Measurements from ENCODE around the gene SLC43A1. TPM values are rescaled to one million over a fixed set of nuclear protein-coding genes. Genes with fewer than 3 reads are reported as not detected.

Gene SLC43A1
- total RNA-seq, 1 donor from 2014 or later, result 10.4 TPM

DNA sequence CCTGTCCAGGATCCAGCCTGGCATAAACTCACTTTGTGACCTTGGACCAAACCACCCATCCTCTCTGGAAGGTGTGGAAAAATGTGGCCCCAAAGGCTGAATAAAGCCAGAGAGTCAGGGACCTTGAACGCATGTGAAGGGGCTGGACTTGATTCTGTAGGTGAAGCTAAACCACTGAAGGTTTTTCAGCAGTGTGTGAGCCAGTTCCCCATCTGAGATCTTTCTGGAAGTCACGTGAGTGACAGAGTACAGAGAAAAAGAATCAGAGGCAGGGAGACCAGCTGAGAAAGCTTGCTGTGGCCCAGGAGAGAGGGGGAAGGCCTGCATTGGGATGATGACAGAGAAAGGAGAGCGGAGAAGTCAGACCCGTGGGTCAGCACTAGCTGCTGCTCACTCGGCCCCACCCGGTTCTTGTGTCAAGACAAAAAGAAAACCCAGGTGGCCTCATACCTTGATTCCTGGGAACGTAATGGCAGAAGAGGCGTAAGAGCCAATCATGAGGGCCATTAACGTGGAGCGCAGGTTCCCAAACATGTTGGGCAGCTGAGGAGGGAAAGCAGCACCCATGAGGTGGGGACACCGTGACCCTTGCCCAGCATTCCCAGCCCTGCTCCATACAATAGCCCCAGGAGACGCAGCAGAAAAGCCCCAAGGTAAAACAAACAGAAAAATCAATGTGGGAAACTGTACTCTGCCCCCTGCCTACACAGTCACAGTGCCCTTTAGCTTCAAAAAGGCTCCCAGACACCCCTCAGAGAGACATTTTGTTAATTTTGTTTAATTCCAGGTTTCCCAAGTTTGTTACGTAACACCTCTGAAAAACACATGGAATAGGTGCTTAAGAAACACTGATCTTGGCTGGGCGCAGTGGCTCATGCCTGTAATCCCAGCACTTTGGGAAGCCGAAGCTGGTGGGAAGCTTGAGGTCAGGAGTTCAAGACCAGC is 17.9 kb downstream of the SLC43A1 start:
- H3K4me1 Mint-ChIP-seq (ENCODE audit: unreplicated experiment), result peaks cover 9% of the 10 kb centered on the region
- no peak for TF ChIP-seq CTCF (IDR thresholded peaks at IDR 0.05; ENCODE audit: unreplicated experiment)

DNA sequence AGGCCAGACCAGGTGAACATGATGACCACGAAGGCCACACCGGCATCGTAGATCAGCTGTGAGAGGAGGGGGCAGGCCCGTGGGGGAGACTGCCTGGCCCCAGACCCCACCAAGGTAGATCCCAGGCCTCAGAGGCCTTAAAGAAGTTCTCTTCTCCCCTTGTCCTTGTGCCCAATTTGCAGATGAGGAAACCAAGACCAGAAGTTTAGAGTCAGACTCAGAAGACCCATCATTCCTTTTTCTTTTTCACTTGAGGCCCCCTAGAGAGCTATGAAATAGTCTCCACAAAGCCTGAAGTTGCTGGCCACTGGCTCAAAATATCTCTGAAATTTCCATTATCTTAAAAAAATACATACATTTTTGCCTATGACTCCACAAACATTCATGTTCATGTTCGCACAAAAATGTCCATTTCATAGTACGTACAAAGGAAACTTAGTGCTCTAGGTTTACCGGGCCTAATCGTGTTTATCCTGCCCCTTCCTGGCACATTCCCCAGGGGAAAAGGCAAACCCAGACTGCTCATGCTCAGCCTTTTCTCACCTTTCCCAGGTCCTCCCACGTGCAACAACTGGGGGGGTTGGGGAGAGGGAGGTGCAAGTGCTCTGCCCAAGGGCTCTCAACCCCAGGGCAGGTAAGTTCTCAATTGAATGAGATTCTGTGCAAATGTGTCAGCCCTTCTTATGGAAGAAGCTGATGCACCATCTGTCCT is 19.2 kb downstream of the SLC43A1 start:
- Mint-ChIP-seq H3K27me3 (ENCODE audit: unreplicated experiment) (peaks cover 4% of the 10 kb centered on the region), H3K36me3 (ENCODE audit: low read depth, unreplicated experiment) (peaks cover 8% of the 10 kb centered on the region), H3K27ac (ENCODE audit: unreplicated experiment) (no peak overlapping the region), H3K4me1 (ENCODE audit: unreplicated experiment) (peaks cover 9% of the 10 kb centered on the region), H3K9me3 (ENCODE audit: unreplicated experiment) (no peaks in the 10 kb centered on the region), H3K4me3 (ENCODE audit: unreplicated experiment) (no peak overlapping the region)
- TF ChIP-seq CTCF (IDR thresholded peaks at IDR 0.05; ENCODE audit: unreplicated experiment), result no peak
- DNase-seq (ENCODE audit: low spot score), result no peak

More for the DNA sequence above, 17.9 kb downstream of the SLC43A1 start:
- Mint-ChIP-seq H3K27me3 (ENCODE audit: unreplicated experiment) (peaks cover 4% of the 10 kb centered on the region), H3K4me3 (ENCODE audit: unreplicated experiment) (no peak overlapping the region), H3K36me3 (ENCODE audit: low read depth, unreplicated experiment) (peaks cover 11% of the 10 kb centered on the region), H3K27ac (ENCODE audit: unreplicated experiment) (no peak overlapping the region), H3K9me3 (ENCODE audit: unreplicated experiment) (no peaks in the 10 kb centered on the region)
- no peak for DNase-seq (ENCODE audit: low spot score)

DNA sequence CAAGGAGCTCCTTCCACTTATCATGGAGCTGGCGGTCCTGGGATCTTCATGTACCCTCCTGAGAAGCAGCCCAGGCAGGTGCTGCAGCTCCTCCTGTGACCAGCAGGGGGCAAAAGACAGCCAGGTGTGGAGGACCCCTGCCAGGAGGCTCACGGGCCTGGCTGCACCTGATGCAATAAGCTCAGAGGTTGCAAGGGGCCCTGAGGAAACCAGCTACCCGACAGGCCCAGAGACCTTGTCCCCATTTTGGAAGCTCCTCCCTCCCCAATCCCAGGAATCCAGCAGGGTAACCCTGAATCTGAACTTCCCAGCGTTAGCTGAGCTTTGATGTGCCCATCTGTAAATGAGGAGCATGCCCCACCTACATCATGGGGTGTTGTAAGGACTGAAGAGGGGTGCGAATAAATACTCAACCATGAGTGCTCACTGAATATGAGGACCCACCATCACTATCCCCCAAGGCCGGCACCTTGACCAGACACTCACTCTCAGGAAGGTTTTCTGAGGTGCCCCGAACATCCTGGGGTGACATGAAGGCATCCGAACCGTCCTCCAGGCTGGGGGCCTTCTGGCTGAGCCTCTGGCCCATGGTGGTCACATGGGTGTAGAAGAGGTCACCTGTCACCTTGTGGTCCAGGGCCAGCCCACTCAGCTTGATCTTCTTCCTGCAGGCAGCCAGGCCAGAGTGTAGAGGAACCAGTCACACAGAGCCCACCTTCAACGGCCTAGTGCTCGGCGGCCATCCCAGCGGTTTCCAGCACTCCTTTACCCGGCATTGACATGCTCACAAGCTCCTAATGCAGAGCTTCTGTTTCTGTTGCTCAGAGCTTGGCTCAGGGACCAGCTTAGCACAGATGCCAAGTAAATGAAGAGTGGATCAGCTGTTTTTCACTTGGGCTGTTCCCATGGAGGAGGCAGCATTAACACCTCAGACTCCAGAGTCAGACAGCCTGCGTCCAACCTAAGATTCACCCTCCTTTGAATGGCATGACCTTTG is 21.7 kb downstream of the SLC43A1 start:
- no peaks in the 10 kb centered on the region for H3K4me1 Mint-ChIP-seq (ENCODE audit: unreplicated experiment)
- H3K36me3 Mint-ChIP-seq (ENCODE audit: low read depth, unreplicated experiment), result no peaks in the 10 kb centered on the region
- DNase-seq (ENCODE audit: low spot score), result peak; percentile 62
- no peak overlapping the region for H3K4me3 Mint-ChIP-seq (ENCODE audit: unreplicated experiment)
- H3K27me3 Mint-ChIP-seq (ENCODE audit: unreplicated experiment), result peaks cover 2% of the 10 kb centered on the region
- no peak overlapping the region for H3K27ac Mint-ChIP-seq (ENCODE audit: unreplicated experiment)
- peak; percentile 87 for TF ChIP-seq CTCF (IDR thresholded peaks at IDR 0.05; ENCODE audit: unreplicated experiment)
- no peaks in the 10 kb centered on the region for H3K9me3 Mint-ChIP-seq (ENCODE audit: unreplicated experiment)

DNA sequence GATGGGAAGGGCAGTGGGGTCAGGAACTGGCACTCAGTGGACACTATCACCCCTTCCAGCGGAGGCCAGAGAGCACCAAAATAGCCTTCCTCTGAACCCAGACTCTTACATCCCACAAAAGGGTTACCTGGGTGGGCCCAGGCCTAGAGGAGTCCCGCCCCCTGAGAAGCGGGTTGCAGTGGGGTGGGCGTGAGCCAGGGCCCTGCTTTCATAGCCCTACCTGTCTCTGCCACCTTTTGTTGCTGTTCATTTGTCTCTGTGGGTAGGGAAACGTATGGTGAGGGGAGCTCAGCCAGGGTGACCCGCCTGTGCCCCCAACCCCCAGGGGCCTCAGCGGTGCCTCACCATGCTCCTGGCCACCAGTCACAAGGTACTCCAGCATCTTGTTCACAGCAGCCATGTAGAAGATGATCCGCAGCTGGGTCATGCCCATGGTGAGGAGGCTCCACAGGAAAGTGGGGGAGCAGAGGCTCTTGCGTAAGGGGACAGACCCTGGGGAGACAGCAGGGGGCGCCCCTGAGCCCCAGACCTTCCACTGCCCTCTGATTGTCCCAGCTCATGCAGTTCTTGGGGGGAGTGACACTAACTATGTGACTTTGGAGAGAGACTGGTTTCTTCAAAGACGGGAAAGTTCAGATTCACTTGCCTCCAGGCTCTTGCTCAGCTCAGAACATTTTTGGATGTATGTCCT is 24.0 kb downstream of the SLC43A1 start:
- Mint-ChIP-seq H3K27ac (ENCODE audit: unreplicated experiment) (peak overlapping the region; percentile 30), H3K27me3 (ENCODE audit: unreplicated experiment) (peaks cover 2% of the 10 kb centered on the region), H3K4me1 (ENCODE audit: unreplicated experiment) (no peaks in the 10 kb centered on the region), H3K9me3 (ENCODE audit: unreplicated experiment) (no peaks in the 10 kb centered on the region), H3K4me3 (ENCODE audit: unreplicated experiment) (no peak overlapping the region), H3K36me3 (ENCODE audit: low read depth, unreplicated experiment) (peaks cover 11% of the 10 kb centered on the region)
- peak; percentile 70 for DNase-seq (ENCODE audit: low spot score)
- TF ChIP-seq CTCF (IDR thresholded peaks at IDR 0.05; ENCODE audit: unreplicated experiment), result peak; percentile 80
